ENCODE data around the gene PCBP3. TPM values are rescaled to one million over a fixed set of nuclear protein-coding genes. Genes with fewer than 3 reads are reported as not detected.

Gene PCBP3
- total and polyA plus RNA-seq, 2 donors (not counting 3 experiments of a cell fraction or from before 2014, with no cell fraction given): 0.06 to 1.1 TPM

DNA sequence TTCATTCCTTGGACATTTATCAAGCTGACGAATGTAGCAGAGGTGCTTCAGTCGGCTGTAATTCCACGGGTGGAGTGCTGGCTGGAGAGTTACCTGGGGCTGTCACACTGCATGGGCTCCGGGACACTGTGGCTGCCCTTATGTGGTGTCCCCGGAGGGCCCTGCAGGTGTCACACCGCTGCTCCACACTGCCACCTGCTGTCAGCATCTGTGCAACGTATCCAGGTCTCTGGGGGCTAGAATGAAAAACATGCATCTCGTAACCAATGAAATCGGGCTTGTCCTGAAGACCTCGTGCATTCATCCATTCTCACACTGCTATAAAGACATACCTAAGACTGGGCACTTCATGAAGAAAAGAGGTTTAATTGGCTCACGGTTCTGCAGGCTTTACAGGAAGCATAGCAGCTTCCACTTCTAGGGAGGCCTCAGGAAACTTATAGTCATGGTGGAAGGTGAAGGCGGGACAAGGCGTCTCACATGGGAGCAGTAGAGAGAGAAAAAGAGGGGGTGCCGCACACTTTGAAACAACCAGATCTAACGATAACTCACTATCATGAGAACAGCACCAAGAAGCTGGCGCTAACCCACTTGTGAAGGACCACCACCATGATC lies 46.7 kb upstream of the PCBP3 start:
- Histone ChIP-seq H3K27me3 (ENCODE audit: control insufficient read depth in 2 of 2, insufficient read depth in 2 of 2, low read length in 2 of 2) (no peaks in the 10 kb centered on the region), H3K4me1 (ENCODE audit: control insufficient read depth, extremely low read depth, insufficient read depth, low read length) (no peaks in the 10 kb centered on the region), H3K36me3 (ENCODE audit: control insufficient read depth in 2 of 2, extremely low read depth in 1 of 2, insufficient read depth in 2 of 2, low read length in 2 of 2) (no peaks in the 10 kb centered on the region), H3K9ac (replicated peaks; ENCODE audit: extremely low read depth, insufficient read depth, low read length) (no peak overlapping the region), H3K4me2 (ENCODE audit: insufficient read depth, low read length) (no peak overlapping the region), H3K27ac (ENCODE audit: insufficient read depth, low read depth, low read length) (no peak overlapping the region), H2AFZ (ENCODE audit: low read depth, low read length) (peak overlapping the region; percentile 64), H3K4me3 (replicated peaks in 1 of 3; ENCODE audit: insufficient read depth in 1 of 3, low read depth in 1 of 3, low read length in 3 of 3) (no peak overlapping the region), H3K9me3 (replicated peaks; ENCODE audit: control insufficient read depth, insufficient read depth, low read length) (no peaks in the 10 kb centered on the region), H4K20me1 (replicated peaks; ENCODE audit: control insufficient read depth, extremely low read depth, insufficient read depth, low read length) (no peaks in the 10 kb centered on the region), H3K79me2 (ENCODE audit: control insufficient read depth, insufficient read depth, low read length) (no peaks in the 10 kb centered on the region), H3K9me1 (replicated peaks; ENCODE audit: control insufficient read depth, extremely low read depth, insufficient read depth, low read length) (no peaks in the 10 kb centered on the region)
- FAIRE-seq: peak; percentile 82
- CTCF ChIA-PET: interaction anchor here (0.7 to 5.4 kb wide), 13 partner anchors 8 to 456 kb away, joined by 3 to 103 read pairs (median 4); no protein-coding TSS in a partner anchor
- peak; percentile 60 for DNase-seq (ENCODE audit: low read depth, low spot score)
- dilution Hi-C loops (cut with MboI; ENCODE audit: extremely low pct_ligation_motif_present, low sequenced_read_pairs) (no loop called here), intact Hi-C loops (cut with micrococcal nuclease) (loop anchor here (1.0 to 10.0 kb wide), 4 partner anchors 41 to 452 kb away; no protein-coding TSS in a partner anchor)
- TF ChIP-seq, protein P1, sequence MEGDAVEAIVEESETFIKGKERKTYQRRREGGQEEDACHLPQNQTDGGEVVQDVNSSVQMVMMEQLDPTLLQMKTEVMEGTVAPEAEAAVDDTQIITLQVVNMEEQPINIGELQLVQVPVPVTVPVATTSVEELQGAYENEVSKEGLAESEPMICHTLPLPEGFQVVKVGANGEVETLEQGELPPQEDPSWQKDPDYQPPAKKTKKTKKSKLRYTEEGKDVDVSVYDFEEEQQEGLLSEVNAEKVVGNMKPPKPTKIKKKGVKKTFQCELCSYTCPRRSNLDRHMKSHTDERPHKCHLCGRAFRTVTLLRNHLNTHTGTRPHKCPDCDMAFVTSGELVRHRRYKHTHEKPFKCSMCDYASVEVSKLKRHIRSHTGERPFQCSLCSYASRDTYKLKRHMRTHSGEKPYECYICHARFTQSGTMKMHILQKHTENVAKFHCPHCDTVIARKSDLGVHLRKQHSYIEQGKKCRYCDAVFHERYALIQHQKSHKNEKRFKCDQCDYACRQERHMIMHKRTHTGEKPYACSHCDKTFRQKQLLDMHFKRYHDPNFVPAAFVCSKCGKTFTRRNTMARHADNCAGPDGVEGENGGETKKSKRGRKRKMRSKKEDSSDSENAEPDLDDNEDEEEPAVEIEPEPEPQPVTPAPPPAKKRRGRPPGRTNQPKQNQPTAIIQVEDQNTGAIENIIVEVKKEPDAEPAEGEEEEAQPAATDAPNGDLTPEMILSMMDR (IDR thresholded peaks at IDR 0.05; ENCODE audit: extremely low read depth in 1 of 2, insufficient read depth in 1 of 2, low read depth in 1 of 2, low read length in 2 of 2): peak; percentile 78 to 92
- TF ChIP-seq GATA2 (IDR thresholded peaks at IDR 0.05; ENCODE audit: insufficient read depth, insufficient read length, low read depth, low read length): no peak
- TF ChIP-seq FOS (IDR thresholded peaks at IDR 0.05; ENCODE audit: borderline replicate concordance, insufficient read depth, low read length): no peak
- no peak for TF ChIP-seq JUN (IDR thresholded peaks at IDR 0.05; ENCODE audit: borderline replicate concordance, insufficient read depth, insufficient read length, low read depth)
- TF ChIP-seq, protein P2, sequence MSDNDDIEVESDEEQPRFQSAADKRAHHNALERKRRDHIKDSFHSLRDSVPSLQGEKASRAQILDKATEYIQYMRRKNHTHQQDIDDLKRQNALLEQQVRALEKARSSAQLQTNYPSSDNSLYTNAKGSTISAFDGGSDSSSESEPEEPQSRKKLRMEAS (IDR thresholded peaks at IDR 0.05; ENCODE audit: insufficient read depth, insufficient read length): no peak
- TF ChIP-seq POLR2A (IDR thresholded peaks at IDR 0.05; ENCODE audit: low read depth, low read length): no peak
- POLR2A ChIA-PET: no interaction called here
- no TSS peak for BruUV-seq (replicated peaks)

Data from endothelial cell of umbilical vein (primary cell).